Fibroblast of lung (primary cell): ENCODE data around the gene GAS7. TPM values are rescaled to one million over a fixed set of nuclear protein-coding genes. Genes with fewer than 3 reads are reported as not detected.

Experiments
- DNase-seq, 2 donors: peaks; one replicate each; pipeline versions ENCODE4 v3.0.0 to v3.0.0-alpha.2; 2010; ENCODE audit warnings: low read depth in 2 of 2
- H2AFZ ChIP-seq: 2 replicates; pipeline ENCODE4 v1.5.1; 2012; ENCODE audit warnings: low read length, control low read depth, inconsistent platforms
- H3K27ac ChIP-seq: 2 replicates; pipeline ENCODE4 v1.5.1; 2011; ENCODE audit warnings: low read length, control low read depth; ENCODE audit not compliant: insufficient read depth
- H3K27me3 ChIP-seq: 2 replicates; pipeline ENCODE4 v1.5.1; 2011; ENCODE audit warnings: mild to moderate bottlenecking, low read length; ENCODE audit not compliant: control insufficient read depth, insufficient read depth
- H3K36me3 ChIP-seq: 2 replicates; pipeline ENCODE4 v1.5.1; 2011; ENCODE audit warnings: low read length; ENCODE audit not compliant: control insufficient read depth, insufficient read depth
- H3K4me1 ChIP-seq: 2 replicates; pipeline ENCODE4 v1.5.1; 2011; ENCODE audit warnings: low read length; ENCODE audit not compliant: control insufficient read depth, insufficient read depth; ENCODE audit errors: extremely low read depth
- H3K4me2 ChIP-seq: 2 replicates; pipeline ENCODE4 v1.5.1; 2011; ENCODE audit warnings: low read length, control low read depth; ENCODE audit not compliant: insufficient read depth; ENCODE audit errors: extremely low read depth
- H3K4me3 ChIP-seq, 4 experiments: fragments of 200-600 bp in 1 of 4; sonication (generic) in 1 of 4; replicated peaks in 1 of 4; 2 replicates each; pipeline ENCODE4 v1.5.1; 2011 to 2016; ENCODE audit warnings: low read length in 4 of 4, low read depth in 3 of 4, mild to moderate bottlenecking in 3 of 4, control low read depth in 2 of 4, inconsistent platforms in 1 of 4, mixed read lengths in 1 of 4; ENCODE audit not compliant: insufficient read depth in 1 of 4; ENCODE audit errors: control extremely low read depth in 1 of 4
- H3K79me2 ChIP-seq: 2 replicates; pipeline ENCODE4 v1.5.1; 2012; ENCODE audit warnings: mild to moderate bottlenecking, low read length, inconsistent platforms; ENCODE audit not compliant: control insufficient read depth, insufficient read depth
- H3K9ac ChIP-seq: 2 replicates; pipeline ENCODE4 v1.5.1; 2011; ENCODE audit warnings: mild to moderate bottlenecking, low read length, control low read depth; ENCODE audit not compliant: insufficient read depth
- H3K9me3 ChIP-seq: 2 replicates; pipeline ENCODE4 v1.5.1; 2012; ENCODE audit warnings: low read depth, low read length; ENCODE audit not compliant: control insufficient read depth, insufficient read depth
- H4K20me1 ChIP-seq: 2 replicates; pipeline ENCODE4 v1.5.1; 2011; ENCODE audit warnings: low read length; ENCODE audit not compliant: control insufficient read depth, insufficient read depth; ENCODE audit errors: extremely low read depth
- EZH2 ChIP-seq: IDR thresholded peaks from 2 replicates; pipeline ENCODE4 v1.5.1; 2012; ENCODE audit warnings: low read length, control low read depth, mild to moderate bottlenecking; ENCODE audit errors: missing control alignments
- polyA plus RNA-seq, 2 donors: library from polyadenylated mRNA; depleted of rRNA in 1 of 2; stranded (reverse) in 1 of 2; unstranded in 1 of 2; fragments of >200 nt; gene quantifications; 2 replicates each; pipeline ENCODE4 v1.2.1, GENCODE V29; 2011 to 2012; ENCODE audit warnings: missing spikeins in 1 of 2
- total RNA-seq: library from RNA; depleted of rRNA; stranded (reverse); fragments of >200 nt; gene quantifications from 2 replicates; pipeline ENCODE4 v1.2.1, GENCODE V29; 2014
- TF ChIP-seq, protein P1 (sequence below), 2 donors: IDR thresholded peaks in 1 of 2; conservative IDR thresholded peaks in 1 of 2; 1 replicate in 1 of 2; 2 replicates in 1 of 2; pipeline ENCODE4 v1.5.1; 2011 to 2012; ENCODE audit warnings: low read length in 2 of 2, control low read depth in 1 of 2, inconsistent platforms in 1 of 2, low read depth in 1 of 2, mild to moderate bottlenecking in 1 of 2

Gene GAS7
- total and polyA plus RNA-seq, 2 donors (not counting 1 experiment from before 2014, with no cell fraction given), result 0.58 to 2.6 TPM

GRCh38 chr17:9862949-9863348 lies 335.5 kb downstream of the GAS7 start:
- Histone ChIP-seq H3K79me2 (no peaks in the 10 kb centered on the region), H3K9me3 (no peaks in the 10 kb centered on the region), H3K4me2 (no peak overlapping the region), H3K27me3 (no peaks in the 10 kb centered on the region), H2AFZ (no peak overlapping the region), H3K4me3 (no peak overlapping the region), H3K36me3 (no peaks in the 10 kb centered on the region), H3K9ac (no peak overlapping the region), H3K4me1 (no peaks in the 10 kb centered on the region), H3K27ac (no peak overlapping the region), H4K20me1 (no peaks in the 10 kb centered on the region)
- no peak for DNase-seq
- no peak for TF ChIP-seq EZH2
- TF ChIP-seq, protein P1, sequence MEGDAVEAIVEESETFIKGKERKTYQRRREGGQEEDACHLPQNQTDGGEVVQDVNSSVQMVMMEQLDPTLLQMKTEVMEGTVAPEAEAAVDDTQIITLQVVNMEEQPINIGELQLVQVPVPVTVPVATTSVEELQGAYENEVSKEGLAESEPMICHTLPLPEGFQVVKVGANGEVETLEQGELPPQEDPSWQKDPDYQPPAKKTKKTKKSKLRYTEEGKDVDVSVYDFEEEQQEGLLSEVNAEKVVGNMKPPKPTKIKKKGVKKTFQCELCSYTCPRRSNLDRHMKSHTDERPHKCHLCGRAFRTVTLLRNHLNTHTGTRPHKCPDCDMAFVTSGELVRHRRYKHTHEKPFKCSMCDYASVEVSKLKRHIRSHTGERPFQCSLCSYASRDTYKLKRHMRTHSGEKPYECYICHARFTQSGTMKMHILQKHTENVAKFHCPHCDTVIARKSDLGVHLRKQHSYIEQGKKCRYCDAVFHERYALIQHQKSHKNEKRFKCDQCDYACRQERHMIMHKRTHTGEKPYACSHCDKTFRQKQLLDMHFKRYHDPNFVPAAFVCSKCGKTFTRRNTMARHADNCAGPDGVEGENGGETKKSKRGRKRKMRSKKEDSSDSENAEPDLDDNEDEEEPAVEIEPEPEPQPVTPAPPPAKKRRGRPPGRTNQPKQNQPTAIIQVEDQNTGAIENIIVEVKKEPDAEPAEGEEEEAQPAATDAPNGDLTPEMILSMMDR (conservative IDR thresholded peaks at IDR 0.05 in 1 of 2, IDR thresholded peaks at IDR 0.05 in 1 of 2; ENCODE audit: low read depth in 1 of 2, low read length in 2 of 2), result no peak

GRCh38 chr17:9862220-9862619 lies 336.2 kb downstream of the GAS7 start:
- Histone ChIP-seq H3K27me3 (no peaks in the 10 kb centered on the region), H3K36me3 (no peaks in the 10 kb centered on the region), H3K4me1 (no peaks in the 10 kb centered on the region), H3K9me3 (no peaks in the 10 kb centered on the region), H3K4me2 (no peak overlapping the region), H2AFZ (no peak overlapping the region), H4K20me1 (no peaks in the 10 kb centered on the region), H3K9ac (no peak overlapping the region), H3K27ac (no peak overlapping the region), H3K4me3 (no peak overlapping the region), H3K79me2 (no peaks in the 10 kb centered on the region)
- peak in 1 of 2 donors; percentile 14 for DNase-seq
- no peak for TF ChIP-seq EZH2
- TF ChIP-seq, protein P1 (conservative IDR thresholded peaks at IDR 0.05 in 1 of 2, IDR thresholded peaks at IDR 0.05 in 1 of 2; ENCODE audit: low read depth in 1 of 2, low read length in 2 of 2), result no peak

GRCh38 chr17:9860851-9861250 lies 337.6 kb downstream of the GAS7 start:
- no peak overlapping the region for H3K4me3 ChIP-seq
- no peak overlapping the region for H3K9ac ChIP-seq
- H4K20me1 ChIP-seq, result no peaks in the 10 kb centered on the region
- H3K4me1 ChIP-seq, result no peaks in the 10 kb centered on the region
- H3K4me2 ChIP-seq, result no peak overlapping the region
- TF ChIP-seq EZH2, result no peak
- TF ChIP-seq, protein P1 (conservative IDR thresholded peaks at IDR 0.05 in 1 of 2, IDR thresholded peaks at IDR 0.05 in 1 of 2; ENCODE audit: low read depth in 1 of 2, low read length in 2 of 2), result no peak
- DNase-seq, result no peak
- no peak overlapping the region for H2AFZ ChIP-seq
- H3K27ac ChIP-seq, result no peak overlapping the region
- H3K36me3 ChIP-seq, result no peaks in the 10 kb centered on the region
- H3K79me2 ChIP-seq, result no peaks in the 10 kb centered on the region
- no peaks in the 10 kb centered on the region for H3K27me3 ChIP-seq
- H3K9me3 ChIP-seq, result no peaks in the 10 kb centered on the region

Other genes with a start within 250 kb of the GAS7 start
- gene MYH13, start 174.4 kb upstream of the GAS7 start, total RNA-seq, result not detected in 2 replicates
- not detected in 2 replicates for gene MYH13, start 174.4 kb upstream of the GAS7 start, polyA plus RNA-seq
- not detected in 2 replicates for gene MYH8, start 223.3 kb upstream of the GAS7 start, total RNA-seq
- 0.01 TPM in 1 of 2 replicates, not detected in the other for gene MYH8, start 223.3 kb upstream of the GAS7 start, polyA plus RNA-seq